ENCODE data around the gene LYSMD1.

- TF ChIP-seq EZH2 (IDR thresholded peaks at IDR 0.05; ENCODE audit: low read length, unreplicated experiment) (no peak), CTCF (conservative IDR thresholded peaks at IDR 0.05; ENCODE audit: low read depth, low read length) (no peak)
Observed at GRCh38 chr1:151158326-151158725, 7.4 kb downstream of the LYSMD1 start.
